Loucy (cell line): ENCODE data around the gene FAM107B.

Experiments used
- CTCF ChIP-seq: fragments of 200-600 bp; sonication (generic); conservative IDR thresholded peaks from 2 replicates; pipeline ENCODE4 v1.5.1; 2014; ENCODE audit warnings: mild to moderate bottlenecking, antibody characterized with exemption, low read length
- EZH2phosphoT487 ChIP-seq: fragments of 200-600 bp; IDR thresholded peaks from 2 replicates; pipeline ENCODE4 v1.6.1; 2018; ENCODE audit warnings: antibody characterized with exemption, mild to moderate bottlenecking, moderate library complexity, borderline replicate concordance

- TF ChIP-seq CTCF (no peak), EZH2phosphoT487 (no peak)
Observed at GRCh38 chr10:14671386-14671831, 103.3 kb downstream of the FAM107B start.
